H9 (cell line): ENCODE results near the gene TRIP6. TPM values are rescaled to one million over a fixed set of nuclear protein-coding genes. Genes with fewer than 3 reads are reported as not detected.
A peak's percentile ranks its signal among the peaks of the same experiment; 100 is the strongest.

Source experiments
- DNase-seq: peaks from one replicate; pipeline ENCODE4 v3.0.0-alpha.2; 2017
- H2AFZ ChIP-seq: one replicate; pipeline ENCODE4 v1.6.1; 2013; ENCODE audit warnings: mild to moderate bottlenecking, low read length, control low read depth, moderate library complexity
- H2AK5ac ChIP-seq: 2 replicates; pipeline ENCODE4 v1.6.1; 2013; ENCODE audit warnings: low read length, control low read depth, mixed read lengths; ENCODE audit not compliant: insufficient read length
- H2BK120ac ChIP-seq: one replicate; pipeline ENCODE4 v1.6.1; 2013; ENCODE audit warnings: low read depth, mild to moderate bottlenecking, low read length, control low read depth, inconsistent platforms; ENCODE audit not compliant: poor library complexity, severe bottlenecking
- H2BK12ac ChIP-seq: 2 replicates; pipeline ENCODE4 v1.6.1; 2013; ENCODE audit warnings: low read length, control low read depth, mixed read lengths, low read depth; ENCODE audit not compliant: insufficient read length
- H2BK15ac ChIP-seq: 2 replicates; pipeline ENCODE4 v1.6.1; 2013; ENCODE audit warnings: low read depth, low read length, control low read depth
- H2BK20ac ChIP-seq: one replicate; pipeline ENCODE4 v1.6.1; 2013; ENCODE audit warnings: low read depth, mild to moderate bottlenecking, low read length, control low read depth, inconsistent platforms; ENCODE audit not compliant: poor library complexity, severe bottlenecking
- H2BK5ac ChIP-seq: 2 replicates; pipeline ENCODE4 v1.6.1; 2013; ENCODE audit warnings: low read length, control low read depth, mixed read lengths; ENCODE audit not compliant: insufficient read length
- H3K14ac ChIP-seq: 2 replicates; pipeline ENCODE4 v1.6.1; 2013; ENCODE audit warnings: low read length, control low read depth; ENCODE audit not compliant: insufficient read depth
- H3K18ac ChIP-seq: 2 replicates; pipeline ENCODE4 v1.6.1; 2013; ENCODE audit warnings: low read depth, mild to moderate bottlenecking, mixed read lengths, low read length, control low read depth; ENCODE audit not compliant: insufficient read length
- H3K23ac ChIP-seq: 2 replicates; pipeline ENCODE4 v1.6.1; 2013; ENCODE audit warnings: low read length, control low read depth, mixed read lengths, low read depth; ENCODE audit not compliant: insufficient read length
- H3K23me2 ChIP-seq: 2 replicates; pipeline ENCODE4 v1.6.1; 2013; ENCODE audit warnings: low read depth, mild to moderate bottlenecking, mixed read lengths, low read length, control low read depth; ENCODE audit not compliant: insufficient read length, poor library complexity, severe bottlenecking
- H3K27ac ChIP-seq: 2 replicates; pipeline ENCODE4 v1.5.1; 2013; ENCODE audit warnings: low read length, control low read depth, mixed read lengths, low read depth; ENCODE audit not compliant: insufficient read length
- H3K27me3 ChIP-seq: 2 replicates; pipeline ENCODE4 v1.6.1; 2013; ENCODE audit warnings: low read length, control low read depth, inconsistent platforms; ENCODE audit not compliant: insufficient read depth
- H3K4ac ChIP-seq: 2 replicates; pipeline ENCODE4 v1.6.1; 2013; ENCODE audit warnings: low read depth, mild to moderate bottlenecking, control low read depth, inconsistent platforms, low read length, moderate library complexity
- H3K4me1 ChIP-seq: 2 replicates; pipeline ENCODE4 v1.6.1; 2013; ENCODE audit warnings: low read length, control low read depth, inconsistent platforms; ENCODE audit not compliant: insufficient read depth
- H3K4me2 ChIP-seq: 2 replicates; pipeline ENCODE4 v1.6.1; 2013; ENCODE audit warnings: low read length, control low read depth, mixed read lengths; ENCODE audit not compliant: insufficient read length, insufficient read depth
- H3K56ac ChIP-seq: 2 replicates; pipeline ENCODE4 v1.6.1; 2013; ENCODE audit warnings: low read depth, mild to moderate bottlenecking, mixed read lengths, low read length, control low read depth; ENCODE audit not compliant: insufficient read length
- H3K79me1 ChIP-seq: 2 replicates; pipeline ENCODE4 v1.6.1; 2013; ENCODE audit warnings: low read depth, mild to moderate bottlenecking, moderate library complexity, low read length, control low read depth, inconsistent platforms; ENCODE audit not compliant: insufficient read depth, poor library complexity, severe bottlenecking
- H3K79me2 ChIP-seq: 2 replicates; pipeline ENCODE4 v1.6.1; 2013; ENCODE audit warnings: low read length, control low read depth, inconsistent platforms; ENCODE audit not compliant: insufficient read depth
- H3K9ac ChIP-seq: 2 replicates; pipeline ENCODE4 v1.6.1; 2013; ENCODE audit warnings: low read length, control low read depth, mixed read lengths; ENCODE audit not compliant: insufficient read length; ENCODE audit errors: extremely low read depth
- H3K9me3 ChIP-seq: one replicate; pipeline ENCODE4 v1.6.1; 2013; ENCODE audit warnings: low read depth, low read length, inconsistent platforms; ENCODE audit not compliant: control insufficient read depth
- H3T11ph ChIP-seq: one replicate; pipeline ENCODE4 v1.6.1; 2013; ENCODE audit warnings: mild to moderate bottlenecking, low read length, control low read depth, inconsistent platforms
- H4K20me1 ChIP-seq: one replicate; pipeline ENCODE4 v1.6.1; 2013; ENCODE audit not compliant: control insufficient read depth, insufficient read length, insufficient read depth
- H4K5ac ChIP-seq: 2 replicates; pipeline ENCODE4 v1.6.1; 2013; ENCODE audit warnings: low read depth, mild to moderate bottlenecking, mixed read lengths, low read length, control low read depth; ENCODE audit not compliant: insufficient read length
- H4K8ac ChIP-seq: replicated peaks from 2 replicates; pipeline ENCODE4 v1.6.1; 2013; ENCODE audit warnings: low read length, control low read depth, mixed read lengths, low read depth; ENCODE audit not compliant: insufficient read length
- H4K91ac ChIP-seq: 2 replicates; pipeline ENCODE4 v1.6.1; 2013; ENCODE audit warnings: low read depth, mild to moderate bottlenecking, moderate library complexity, mixed read lengths, low read length, control low read depth; ENCODE audit not compliant: insufficient read length
- H3K27ac Mint-ChIP-seq, 3 experiments: 2 replicates in 2 of 3; 3 replicates in 1 of 3; pipeline ENCODE4 v1.8.0; 2020 to 2021; ENCODE audit warnings: mixed read lengths in 3 of 3, mild to moderate bottlenecking in 1 of 3, moderate library complexity in 1 of 3
- H3K27me3 Mint-ChIP-seq: 2 replicates; pipeline ENCODE4 v1.8.0; 2021; ENCODE audit warnings: low read depth, mild to moderate bottlenecking, moderate library complexity, mixed read lengths
- H3K36me3 Mint-ChIP-seq, 3 experiments: 2 replicates in 2 of 3; 3 replicates in 1 of 3; pipeline ENCODE4 v1.8.0; 2020 to 2021; ENCODE audit warnings: low read depth in 3 of 3, mixed read lengths in 3 of 3; ENCODE audit not compliant: insufficient read depth in 1 of 3
- H3K4me1 Mint-ChIP-seq, 2 experiments: 2 replicates each; pipeline ENCODE4 v1.8.0; 2020; ENCODE audit warnings: mixed read lengths in 2 of 2
- H3K4me3 Mint-ChIP-seq, 2 experiments: 2 replicates in 1 of 2; 3 replicates in 1 of 2; pipeline ENCODE4 v1.8.0; 2020 to 2021; ENCODE audit warnings: mild to moderate bottlenecking in 2 of 2, mixed read lengths in 2 of 2, moderate library complexity in 1 of 2
- H3K9me3 Mint-ChIP-seq, 2 experiments: 2 replicates in 1 of 2; 3 replicates in 1 of 2; pipeline ENCODE4 v1.8.0; 2020; ENCODE audit warnings: mild to moderate bottlenecking in 2 of 2, mixed read lengths in 2 of 2, moderate library complexity in 1 of 2
- CTCF ChIP-seq: fragments of 200-600 bp; sonication (generic); conservative IDR thresholded peaks from 3 replicates; pipeline ENCODE4 v1.8.0; 2021; ENCODE audit warnings: antibody characterized with exemption, mild to moderate bottlenecking
- WGBS: extraction: QIAGEN DNeasy Blood & Tissue Kit; methylation state at CpG from one replicate; pipeline ENCODE4 v1.1.7; 2013; ENCODE audit warnings: missing lambda C conversion rate, low lambda C conversion rate, mixed read lengths; ENCODE audit not compliant: insufficient read length; ENCODE audit errors: extremely low coverage; 5-methylcytosine and 5-hydroxymethylcytosine counted together
- total RNA-seq: library from RNA; stranded (reverse); gene quantifications from 2 replicates; pipeline ENCODE4 v1.2.1, GENCODE V29; 2021

Gene TRIP6
- total RNA-seq, 1 experiment from 2014 or later: 122 TPM

DNA sequence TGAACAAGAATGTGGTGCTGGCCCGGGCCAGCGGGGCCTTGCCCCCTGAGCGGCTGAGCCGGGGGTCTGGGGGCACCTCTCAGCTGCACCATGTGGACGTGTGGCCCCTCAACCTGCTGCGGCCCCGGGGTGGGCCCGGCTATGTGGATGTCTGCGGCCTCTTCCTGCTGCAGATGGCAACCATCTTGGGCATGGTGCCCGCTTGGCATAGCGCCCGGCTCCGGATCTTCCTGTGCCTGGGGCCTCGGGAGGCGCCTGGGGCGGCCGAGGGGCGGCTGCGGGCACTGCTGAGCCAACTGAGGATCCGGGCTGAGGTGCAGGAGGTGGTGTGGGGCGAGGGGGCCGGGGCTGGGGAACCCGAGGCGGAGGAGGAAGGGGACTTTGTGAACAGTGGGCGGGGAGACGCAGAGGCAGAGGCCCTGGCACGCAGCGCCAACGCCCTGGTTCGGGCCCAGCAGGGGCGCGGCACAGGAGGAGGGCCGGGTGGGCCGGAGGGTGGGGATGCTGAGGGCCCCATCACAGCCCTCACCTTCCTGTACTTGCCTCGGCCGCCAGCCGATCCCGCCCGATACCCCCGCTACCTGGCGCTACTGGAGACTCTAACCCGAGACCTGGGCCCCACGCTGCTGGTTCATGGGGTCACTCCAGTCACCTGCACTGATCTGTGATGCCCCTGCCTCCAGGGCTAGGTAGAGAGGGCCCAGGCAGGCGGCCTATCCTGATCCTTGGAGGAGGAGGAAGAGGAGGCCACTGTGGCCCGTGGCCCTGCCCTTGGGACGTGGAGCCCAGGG lies 1.1 kb upstream of the TRIP6 start:
- Mint-ChIP-seq H3K27ac (peak overlapping the region in 2 of 3 experiments; percentile 73 to 98; a peak in 2 of 7 replicates), H3K4me1 (peaks cover 12 to 15% of the 10 kb centered on the region in 2 experiments), H3K36me3 (peaks cover 23 to 51% (median 35%) of the 10 kb centered on the region in 3 experiments; a peak in 6 of 7 replicates), H3K27me3 (no peaks in the 10 kb centered on the region), H3K9me3 (no peaks in the 10 kb centered on the region), H3K4me3 (peak overlapping the region; percentile 92 to 97; a peak in 3 of 5 replicates)
- no CpG with 5 or more reads among the region's 46 CpGs for WGBS
- H2BK15ac ChIP-seq: no peak overlapping the region
- no peaks in the 10 kb centered on the region for H4K20me1 ChIP-seq
- no peak overlapping the region for H2BK5ac ChIP-seq
- no peak overlapping the region for H2BK20ac ChIP-seq
- no peak for TF ChIP-seq CTCF
- H3K4ac ChIP-seq: no peak overlapping the region
- H3K9ac ChIP-seq: no peak overlapping the region
- H3K79me1 ChIP-seq: peaks cover 3% of the 10 kb centered on the region
- no peak overlapping the region for H3K14ac ChIP-seq
- H4K8ac ChIP-seq: no peak overlapping the region
- no peaks in the 10 kb centered on the region for H3K9me3 ChIP-seq
- H3K23ac ChIP-seq: no peak overlapping the region
- H3K79me2 ChIP-seq: peaks cover 3% of the 10 kb centered on the region; the same call in 1 of the 2 replicates
- no peak overlapping the region for H2AK5ac ChIP-seq
- DNase-seq: no peak
- H3K4me1 ChIP-seq: no peaks in the 10 kb centered on the region; the same call in 1 of the 2 replicates
- H3T11ph ChIP-seq: no peak overlapping the region
- H2BK12ac ChIP-seq: peak overlapping the region; percentile 46
- H3K23me2 ChIP-seq: peaks cover 10% of the 10 kb centered on the region
- H4K91ac ChIP-seq: no peak overlapping the region
- H4K5ac ChIP-seq: no peak overlapping the region
- peak overlapping the region; percentile 63 for H3K18ac ChIP-seq
- H2AFZ ChIP-seq: no peak overlapping the region
- H3K27me3 ChIP-seq: no peaks in the 10 kb centered on the region
- H3K27ac ChIP-seq: no peak overlapping the region
- no peak overlapping the region for H3K56ac ChIP-seq
- H2BK120ac ChIP-seq: no peak overlapping the region
- H3K4me2 ChIP-seq: no peak overlapping the region
